Caki2 (cell line): Measurements from ENCODE around the gene ABCB4. TPM values are rescaled to one million over a fixed set of nuclear protein-coding genes. Genes with fewer than 3 reads are reported as not detected.

ENCODE experiments used
- DNase-seq: peaks from one replicate; pipeline ENCODE4 v3.0.0-alpha.2; 2015; ENCODE audit warnings: low read depth
- in situ Hi-C: cut with HindIII; loops from 2 replicates; pipeline ENCODE4 v1.10.0; 2016; ENCODE audit warnings: low sequenced_read_pairs, low pct_unique_long_range_greater_than_20kb, mixed read lengths
- total RNA-seq: library from RNA; depleted of rRNA; stranded (reverse); fragments of >200 nt; shearing (Covaris generic); gene quantifications from 2 replicates; pipeline ENCODE4 v1.2.3, GENCODE V29; 2014; ENCODE audit warnings: low replicate concordance; rRNA removed

The ABCB4 gene
- total RNA-seq, result 0.03 TPM in 1 of 2 replicates, not detected in the other

GRCh38 chr7:87475359-87476178, at the start of gene ABCB4:
Gene ABCB4 (minus strand): TSS chr7:87475680. CDS start chr7:87475465, 215 bp downstream.
- in situ Hi-C loops, result no loop called here
- DNase-seq, result no peak

GRCh38 chr7:87518735-87519134, 43.3 kb upstream of the ABCB4 start:
- no peak for DNase-seq
- in situ Hi-C loops, result no loop called here

- DNase-seq, result no peak
- in situ Hi-C loops, result no loop called here
Measured at GRCh38 chr7:87517891-87518290, 42.4 kb upstream of the ABCB4 start.

- DNase-seq, result no peak
- in situ Hi-C loops, result no loop called here
Measured at GRCh38 chr7:87517136-87517815, 41.8 kb upstream of the ABCB4 start.

- no peak for DNase-seq
- in situ Hi-C loops, result no loop called here
Measured at GRCh38 chr7:87513735-87514335, 38.4 kb upstream of the ABCB4 start.

GRCh38 chr7:87512906-87513305, 37.4 kb upstream of the ABCB4 start:
- no peak for DNase-seq
- in situ Hi-C loops, result no loop called here

GRCh38 chr7:87511510-87511909, 36.0 kb upstream of the ABCB4 start:
- DNase-seq, result no peak
- in situ Hi-C loops, result no loop called here

GRCh38 chr7:87510411-87510875, 35.0 kb upstream of the ABCB4 start:
- in situ Hi-C loops, result no loop called here
- no peak for DNase-seq

GRCh38 chr7:87507446-87507845, 32.0 kb upstream of the ABCB4 start:
- no peak for DNase-seq
- in situ Hi-C loops, result no loop called here

GRCh38 chr7:87506246-87507180, 31.0 kb upstream of the ABCB4 start:
- no peak for DNase-seq
- in situ Hi-C loops, result no loop called here

GRCh38 chr7:87505557-87506245, 30.2 kb upstream of the ABCB4 start:
- in situ Hi-C loops, result no loop called here
- no peak for DNase-seq

GRCh38 chr7:87505122-87505521, 29.6 kb upstream of the ABCB4 start:
- DNase-seq, result no peak
- in situ Hi-C loops, result no loop called here

GRCh38 chr7:87499494-87499893, 24.0 kb upstream of the ABCB4 start:
- in situ Hi-C loops, result no loop called here
- DNase-seq, result no peak

GRCh38 chr7:87498893-87499292, 23.4 kb upstream of the ABCB4 start:
- in situ Hi-C loops, result no loop called here

GRCh38 chr7:87497482-87497881, 22.0 kb upstream of the ABCB4 start:
- in situ Hi-C loops, result no loop called here
- DNase-seq, result no peak

More at GRCh38 chr7:87498893-87499292, 23.4 kb upstream of the ABCB4 start:
- no peak for DNase-seq

- no peak for DNase-seq
- in situ Hi-C loops, result no loop called here
Measured at GRCh38 chr7:87495366-87495765, 19.9 kb upstream of the ABCB4 start.

GRCh38 chr7:87494454-87494853, 19.0 kb upstream of the ABCB4 start:
- in situ Hi-C loops, result no loop called here
- no peak for DNase-seq

- DNase-seq, result no peak
- in situ Hi-C loops, result no loop called here
Measured at GRCh38 chr7:87483131-87483530, 7.7 kb upstream of the ABCB4 start.
